Measurements from ENCODE around the gene KIF4A. TPM values are rescaled to one million over a fixed set of nuclear protein-coding genes. Genes with fewer than 3 reads are reported as not detected.

KIF4A gene
- total RNA-seq, 1 experiment from 2014 or later = 40.3 TPM

DNA sequence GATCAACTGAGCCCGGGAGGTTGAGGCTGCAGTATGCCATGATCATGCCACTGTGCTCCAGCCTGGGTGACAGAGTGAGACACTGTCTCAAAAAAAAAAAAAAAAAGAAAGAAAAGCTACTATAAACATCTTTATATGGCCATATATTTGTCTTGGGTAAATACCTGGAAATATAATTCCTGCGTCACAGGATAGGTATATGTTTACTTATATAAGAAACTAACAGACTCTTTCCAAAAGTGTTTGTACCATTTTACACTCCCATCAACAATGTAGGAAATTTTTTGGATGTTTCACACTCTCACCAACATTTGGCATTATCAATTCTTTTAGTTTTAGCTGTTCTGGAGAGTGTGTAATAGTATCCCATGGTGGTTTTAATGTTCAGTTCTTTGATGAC is 42.7 kb upstream of the KIF4A start:
- BruUV-seq (replicated peaks) = no TSS peak

More for the DNA sequence above, 42.7 kb upstream of the KIF4A start:
- H3K27me3 ChIP-seq (ENCODE audit: insufficient read depth, low read length) = no peaks in the 10 kb centered on the region
- CTCF ChIA-PET = no interaction called here
- H3K9me3 ChIP-seq (ENCODE audit: control insufficient read depth in 1 of 2, insufficient read depth in 1 of 2, low read depth in 1 of 2, low read length in 2 of 2) = no peaks in the 10 kb centered on the region
- no peak overlapping the region for H2AFZ ChIP-seq (ENCODE audit: low read depth, low read length, poor library complexity, severe bottlenecking)
- TF ChIP-seq, protein P1, sequence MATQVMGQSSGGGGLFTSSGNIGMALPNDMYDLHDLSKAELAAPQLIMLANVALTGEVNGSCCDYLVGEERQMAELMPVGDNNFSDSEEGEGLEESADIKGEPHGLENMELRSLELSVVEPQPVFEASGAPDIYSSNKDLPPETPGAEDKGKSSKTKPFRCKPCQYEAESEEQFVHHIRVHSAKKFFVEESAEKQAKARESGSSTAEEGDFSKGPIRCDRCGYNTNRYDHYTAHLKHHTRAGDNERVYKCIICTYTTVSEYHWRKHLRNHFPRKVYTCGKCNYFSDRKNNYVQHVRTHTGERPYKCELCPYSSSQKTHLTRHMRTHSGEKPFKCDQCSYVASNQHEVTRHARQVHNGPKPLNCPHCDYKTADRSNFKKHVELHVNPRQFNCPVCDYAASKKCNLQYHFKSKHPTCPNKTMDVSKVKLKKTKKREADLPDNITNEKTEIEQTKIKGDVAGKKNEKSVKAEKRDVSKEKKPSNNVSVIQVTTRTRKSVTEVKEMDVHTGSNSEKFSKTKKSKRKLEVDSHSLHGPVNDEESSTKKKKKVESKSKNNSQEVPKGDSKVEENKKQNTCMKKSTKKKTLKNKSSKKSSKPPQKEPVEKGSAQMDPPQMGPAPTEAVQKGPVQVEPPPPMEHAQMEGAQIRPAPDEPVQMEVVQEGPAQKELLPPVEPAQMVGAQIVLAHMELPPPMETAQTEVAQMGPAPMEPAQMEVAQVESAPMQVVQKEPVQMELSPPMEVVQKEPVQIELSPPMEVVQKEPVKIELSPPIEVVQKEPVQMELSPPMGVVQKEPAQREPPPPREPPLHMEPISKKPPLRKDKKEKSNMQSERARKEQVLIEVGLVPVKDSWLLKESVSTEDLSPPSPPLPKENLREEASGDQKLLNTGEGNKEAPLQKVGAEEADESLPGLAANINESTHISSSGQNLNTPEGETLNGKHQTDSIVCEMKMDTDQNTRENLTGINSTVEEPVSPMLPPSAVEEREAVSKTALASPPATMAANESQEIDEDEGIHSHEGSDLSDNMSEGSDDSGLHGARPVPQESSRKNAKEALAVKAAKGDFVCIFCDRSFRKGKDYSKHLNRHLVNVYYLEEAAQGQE (IDR thresholded peaks at IDR 0.05; ENCODE audit: low read depth) = no peak
- TF ChIP-seq SP1 (IDR thresholded peaks at IDR 0.05; ENCODE audit: low read depth) = no peak
- no peak for TF ChIP-seq ATF3 (IDR thresholded peaks at IDR 0.05)
- no peak for TF ChIP-seq EZH2 (IDR thresholded peaks at IDR 0.05)
- no peak for TF ChIP-seq ZFX (IDR thresholded peaks at IDR 0.05)
- TF ChIP-seq, protein P2, sequence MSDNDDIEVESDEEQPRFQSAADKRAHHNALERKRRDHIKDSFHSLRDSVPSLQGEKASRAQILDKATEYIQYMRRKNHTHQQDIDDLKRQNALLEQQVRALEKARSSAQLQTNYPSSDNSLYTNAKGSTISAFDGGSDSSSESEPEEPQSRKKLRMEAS (IDR thresholded peaks at IDR 0.05) = no peak
- TF ChIP-seq ELF1 (IDR thresholded peaks at IDR 0.05; ENCODE audit: borderline replicate concordance, low read depth) = no peak
- no peak for TF ChIP-seq JUND (IDR thresholded peaks at IDR 0.05)
- no peak for TF ChIP-seq ZNF274 (IDR thresholded peaks at IDR 0.05; ENCODE audit: low read depth, low read length)
- no peak for TF ChIP-seq SRF (IDR thresholded peaks at IDR 0.05; ENCODE audit: low read depth)
- TF ChIP-seq EGR1 (IDR thresholded peaks at IDR 0.05; ENCODE audit: low read depth) = no peak
- TF ChIP-seq POLR2A (IDR thresholded peaks at IDR 0.05; ENCODE audit: borderline replicate concordance, extremely low read depth, insufficient read depth, insufficient read length) = no peak
- TF ChIP-seq EZH2phosphoT487 (IDR thresholded peaks at IDR 0.05; ENCODE audit: borderline replicate concordance) = no peak
- no peak for TF ChIP-seq SIN3A (IDR thresholded peaks at IDR 0.05; ENCODE audit: low read depth)
- no peak overlapping the region for H3K27ac ChIP-seq (ENCODE audit: low read depth, low read length)
- intact Hi-C loops (cut with micrococcal nuclease) = no loop called here
- H3K4me3 ChIP-seq (replicated peaks in 1 of 2; ENCODE audit: low read depth in 1 of 2, low read length in 2 of 2) = no peak overlapping the region
- H4K20me1 ChIP-seq (ENCODE audit: insufficient read depth) = no peaks in the 10 kb centered on the region
- H3K4me2 ChIP-seq (ENCODE audit: low read length) = no peak overlapping the region
- no peak for DNase-seq (ENCODE audit: low read depth, low spot score)
- H3K36me3 ChIP-seq (ENCODE audit: control insufficient read depth in 1 of 2, insufficient read depth in 2 of 2, low read length in 2 of 2) = no peaks in the 10 kb centered on the region
- H3K79me2 ChIP-seq (ENCODE audit: insufficient read depth, low read length) = no peaks in the 10 kb centered on the region
- POLR2A ChIA-PET = no interaction called here
- peaks cover 0 to 12% of the 10 kb centered on the region in 2 experiments; a peak in 1 of 4 replicates for H3K4me1 ChIP-seq (ENCODE audit: control insufficient read depth in 1 of 2, insufficient read depth in 2 of 2, low read length in 2 of 2)
- H3K9ac ChIP-seq (ENCODE audit: low read length) = no peak overlapping the region
- RAD21 ChIA-PET (ENCODE audit: low non-redundant PET in 1 of 2, low total read pairs in 2 of 2, uncharacterized antibody in 2 of 2, unreplicated experiment in 2 of 2) = no interaction called here
- ATAC-seq = no peak
- no peaks in the 10 kb centered on the region for H3K9me2 ChIP-seq (ENCODE audit: insufficient read depth)

Data from HCT116 (cell line).